ENCODE data around the gene AKNAD1.

The AKNAD1 gene

DNA sequence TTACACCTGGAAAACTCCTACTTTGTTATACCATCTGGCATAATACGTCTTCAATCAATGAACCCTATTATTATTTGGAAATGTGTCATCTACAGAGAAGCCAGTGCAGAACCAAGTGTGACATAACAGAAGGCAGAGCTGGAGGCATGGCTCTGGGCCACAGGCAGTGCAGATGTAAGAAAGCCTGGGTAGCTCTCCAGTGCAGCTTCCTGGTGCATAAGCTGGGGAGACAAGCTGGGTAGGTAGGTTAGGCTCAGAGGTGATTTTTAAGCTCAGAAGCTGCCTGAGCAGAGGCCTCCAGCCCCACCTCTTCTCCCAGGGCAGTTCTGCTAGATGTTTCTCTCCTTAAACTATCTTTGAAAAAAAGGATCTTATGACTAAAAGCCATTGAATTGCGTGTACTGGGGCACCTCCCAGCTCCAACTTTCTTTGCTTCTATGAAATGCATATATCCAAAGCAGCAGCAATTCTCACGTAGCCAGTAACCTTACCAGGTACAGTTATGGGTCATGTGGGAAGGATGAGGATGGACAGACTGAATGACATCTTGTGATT, 30.7 kb downstream of the AKNAD1 start:
- no peak overlapping the region for H2AFZ ChIP-seq (ENCODE audit: low read length)
- no peaks in the 10 kb centered on the region for H4K20me1 ChIP-seq (ENCODE audit: insufficient read depth, low read length, poor library complexity, severe bottlenecking)
- H3K4me3 ChIP-seq (ENCODE audit: low read length, poor library complexity, severe bottlenecking) = no peak overlapping the region
- no peak overlapping the region for H3K4me2 ChIP-seq (ENCODE audit: low read depth, low read length, poor library complexity, severe bottlenecking)
- TF ChIP-seq, protein P1, sequence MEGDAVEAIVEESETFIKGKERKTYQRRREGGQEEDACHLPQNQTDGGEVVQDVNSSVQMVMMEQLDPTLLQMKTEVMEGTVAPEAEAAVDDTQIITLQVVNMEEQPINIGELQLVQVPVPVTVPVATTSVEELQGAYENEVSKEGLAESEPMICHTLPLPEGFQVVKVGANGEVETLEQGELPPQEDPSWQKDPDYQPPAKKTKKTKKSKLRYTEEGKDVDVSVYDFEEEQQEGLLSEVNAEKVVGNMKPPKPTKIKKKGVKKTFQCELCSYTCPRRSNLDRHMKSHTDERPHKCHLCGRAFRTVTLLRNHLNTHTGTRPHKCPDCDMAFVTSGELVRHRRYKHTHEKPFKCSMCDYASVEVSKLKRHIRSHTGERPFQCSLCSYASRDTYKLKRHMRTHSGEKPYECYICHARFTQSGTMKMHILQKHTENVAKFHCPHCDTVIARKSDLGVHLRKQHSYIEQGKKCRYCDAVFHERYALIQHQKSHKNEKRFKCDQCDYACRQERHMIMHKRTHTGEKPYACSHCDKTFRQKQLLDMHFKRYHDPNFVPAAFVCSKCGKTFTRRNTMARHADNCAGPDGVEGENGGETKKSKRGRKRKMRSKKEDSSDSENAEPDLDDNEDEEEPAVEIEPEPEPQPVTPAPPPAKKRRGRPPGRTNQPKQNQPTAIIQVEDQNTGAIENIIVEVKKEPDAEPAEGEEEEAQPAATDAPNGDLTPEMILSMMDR (conservative IDR thresholded peaks at IDR 0.05; ENCODE audit: low read length) = no peak
- no peak for TF ChIP-seq EZH2phosphoT487 (IDR thresholded peaks at IDR 0.05; ENCODE audit: borderline replicate concordance)
- H3K4me1 ChIP-seq (ENCODE audit: insufficient read depth, low read length, poor library complexity, severe bottlenecking) = peaks cover 4% of the 10 kb centered on the region
- H3K27me3 ChIP-seq (ENCODE audit: insufficient read depth, low read length, poor library complexity, severe bottlenecking) = no peaks in the 10 kb centered on the region
- H3K36me3 ChIP-seq (ENCODE audit: insufficient read depth, low read length) = no peaks in the 10 kb centered on the region
- H3K9me2 ChIP-seq (replicated peaks; ENCODE audit: low read depth, low read length) = no peaks in the 10 kb centered on the region
- no peaks in the 10 kb centered on the region for H3K9me3 ChIP-seq (ENCODE audit: insufficient read depth, low read depth, low read length)
- no peaks in the 10 kb centered on the region for H3F3A ChIP-seq (ENCODE audit: low read depth)
- no peaks in the 10 kb centered on the region for H3K79me2 ChIP-seq (ENCODE audit: insufficient read depth, low read length)
- H3K9ac ChIP-seq (ENCODE audit: low read depth, low read length, poor library complexity, severe bottlenecking) = no peak overlapping the region

- no peak for TF ChIP-seq EZH2phosphoT487 (IDR thresholded peaks at IDR 0.05; ENCODE audit: borderline replicate concordance)
- TF ChIP-seq, protein P1 (conservative IDR thresholded peaks at IDR 0.05; ENCODE audit: low read length) = no peak
- no peaks in the 10 kb centered on the region for H3K36me3 ChIP-seq (ENCODE audit: insufficient read depth, low read length)
- H4K20me1 ChIP-seq (ENCODE audit: insufficient read depth, low read length, poor library complexity, severe bottlenecking) = no peaks in the 10 kb centered on the region
- H3K27me3 ChIP-seq (ENCODE audit: insufficient read depth, low read length, poor library complexity, severe bottlenecking) = no peaks in the 10 kb centered on the region
- no peak overlapping the region for H2AFZ ChIP-seq (ENCODE audit: low read length)
- no peaks in the 10 kb centered on the region for H3K79me2 ChIP-seq (ENCODE audit: insufficient read depth, low read length)
- H3K4me3 ChIP-seq (ENCODE audit: low read length, poor library complexity, severe bottlenecking) = no peak overlapping the region
- H3K9ac ChIP-seq (ENCODE audit: low read depth, low read length, poor library complexity, severe bottlenecking) = no peak overlapping the region
- H3K4me2 ChIP-seq (ENCODE audit: low read depth, low read length, poor library complexity, severe bottlenecking) = no peak overlapping the region
- no peaks in the 10 kb centered on the region for H3K9me3 ChIP-seq (ENCODE audit: insufficient read depth, low read depth, low read length)
- no peaks in the 10 kb centered on the region for H3K9me2 ChIP-seq (replicated peaks; ENCODE audit: low read depth, low read length)
- H3F3A ChIP-seq (ENCODE audit: low read depth) = no peaks in the 10 kb centered on the region
- no peaks in the 10 kb centered on the region for H3K4me1 ChIP-seq (ENCODE audit: insufficient read depth, low read length, poor library complexity, severe bottlenecking)
Observed at GRCh38 chr1:108824051-108824450, 32.8 kb downstream of the AKNAD1 start.

- no peaks in the 10 kb centered on the region for H4K20me1 ChIP-seq (ENCODE audit: insufficient read depth, low read length, poor library complexity, severe bottlenecking)
- TF ChIP-seq, protein P1 (conservative IDR thresholded peaks at IDR 0.05; ENCODE audit: low read length) = no peak
- no peak for TF ChIP-seq EZH2phosphoT487 (IDR thresholded peaks at IDR 0.05; ENCODE audit: borderline replicate concordance)
Observed at GRCh38 chr1:108823632-108824031, 33.3 kb downstream of the AKNAD1 start.

More at GRCh38 chr1:108823632-108824031, 33.3 kb downstream of the AKNAD1 start:
- Histone ChIP-seq H3K9me3 (ENCODE audit: insufficient read depth, low read depth, low read length) (no peaks in the 10 kb centered on the region), H3K4me2 (ENCODE audit: low read depth, low read length, poor library complexity, severe bottlenecking) (no peak overlapping the region), H3F3A (ENCODE audit: low read depth) (no peaks in the 10 kb centered on the region), H3K4me1 (ENCODE audit: insufficient read depth, low read length, poor library complexity, severe bottlenecking) (no peaks in the 10 kb centered on the region), H2AFZ (ENCODE audit: low read length) (no peak overlapping the region), H3K27me3 (ENCODE audit: insufficient read depth, low read length, poor library complexity, severe bottlenecking) (no peaks in the 10 kb centered on the region), H3K79me2 (ENCODE audit: insufficient read depth, low read length) (no peaks in the 10 kb centered on the region), H3K9me2 (replicated peaks; ENCODE audit: low read depth, low read length) (no peaks in the 10 kb centered on the region), H3K9ac (ENCODE audit: low read depth, low read length, poor library complexity, severe bottlenecking) (no peak overlapping the region), H3K4me3 (ENCODE audit: low read length, poor library complexity, severe bottlenecking) (no peak overlapping the region), H3K36me3 (ENCODE audit: insufficient read depth, low read length) (no peaks in the 10 kb centered on the region)
